ENCODE measurements around the gene HNRNPUL2.
"Not testable (repeated sequence)": the region's sequence is repeated elsewhere in the genome, so short reads cannot be mapped to it uniquely, and the experiment has no call there.

HNRNPUL2 gene

DNA sequence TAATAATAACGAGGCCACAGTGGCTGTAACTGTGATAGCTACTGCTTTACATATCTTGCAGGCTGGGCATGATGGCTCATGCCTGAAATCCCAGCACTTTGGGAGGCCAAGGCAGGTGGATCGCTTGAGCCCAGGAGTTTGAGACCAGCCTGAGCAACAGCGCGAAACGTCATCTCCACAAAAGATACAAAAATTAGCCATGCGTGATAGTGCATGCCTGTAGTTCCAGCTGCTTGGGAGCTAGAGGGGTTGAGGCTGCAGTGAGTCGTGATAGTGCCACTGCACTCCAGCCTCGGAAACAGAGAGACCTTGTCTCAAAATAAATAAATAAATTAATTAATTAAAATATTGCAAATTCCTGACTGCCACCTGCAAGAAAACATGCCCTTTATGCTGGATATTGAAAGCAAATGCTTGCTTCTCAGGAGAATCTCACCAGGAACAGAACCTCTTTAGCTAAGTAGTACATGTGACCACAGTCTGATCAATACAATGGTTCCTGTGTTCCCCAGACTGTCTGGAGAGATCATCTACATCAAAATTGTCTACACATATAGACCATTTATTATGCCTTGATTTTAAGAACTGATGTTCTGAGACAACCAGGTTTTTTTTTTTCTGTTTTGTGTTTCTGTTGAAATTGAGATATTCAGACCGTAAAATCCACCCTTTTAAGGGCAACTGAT is 20.4 kb upstream of the HNRNPUL2 start:
- H3K4me3 ChIP-seq (replicated peaks; ENCODE audit: insufficient read depth, low read length): no peak overlapping the region
- no peak overlapping the region for H3K27ac ChIP-seq (replicated peaks)
- no peaks in the 10 kb centered on the region for H3K27me3 ChIP-seq (ENCODE audit: insufficient read depth, poor library complexity, severe bottlenecking)
- DNase-seq (ENCODE audit: low read depth in 1 of 2, low spot score in 1 of 2): no peak
- TF ChIP-seq GABPA (IDR thresholded peaks at IDR 0.05; ENCODE audit: low read depth) (no peak), POLR2AphosphoS5 (IDR thresholded peaks at IDR 0.05; ENCODE audit: low read depth) (no peak), SPI1 (IDR thresholded peaks at IDR 0.05; ENCODE audit: borderline replicate concordance, low read depth) (no peak)
- TF ChIP-seq, protein P1, sequence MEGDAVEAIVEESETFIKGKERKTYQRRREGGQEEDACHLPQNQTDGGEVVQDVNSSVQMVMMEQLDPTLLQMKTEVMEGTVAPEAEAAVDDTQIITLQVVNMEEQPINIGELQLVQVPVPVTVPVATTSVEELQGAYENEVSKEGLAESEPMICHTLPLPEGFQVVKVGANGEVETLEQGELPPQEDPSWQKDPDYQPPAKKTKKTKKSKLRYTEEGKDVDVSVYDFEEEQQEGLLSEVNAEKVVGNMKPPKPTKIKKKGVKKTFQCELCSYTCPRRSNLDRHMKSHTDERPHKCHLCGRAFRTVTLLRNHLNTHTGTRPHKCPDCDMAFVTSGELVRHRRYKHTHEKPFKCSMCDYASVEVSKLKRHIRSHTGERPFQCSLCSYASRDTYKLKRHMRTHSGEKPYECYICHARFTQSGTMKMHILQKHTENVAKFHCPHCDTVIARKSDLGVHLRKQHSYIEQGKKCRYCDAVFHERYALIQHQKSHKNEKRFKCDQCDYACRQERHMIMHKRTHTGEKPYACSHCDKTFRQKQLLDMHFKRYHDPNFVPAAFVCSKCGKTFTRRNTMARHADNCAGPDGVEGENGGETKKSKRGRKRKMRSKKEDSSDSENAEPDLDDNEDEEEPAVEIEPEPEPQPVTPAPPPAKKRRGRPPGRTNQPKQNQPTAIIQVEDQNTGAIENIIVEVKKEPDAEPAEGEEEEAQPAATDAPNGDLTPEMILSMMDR (IDR thresholded peaks at IDR 0.05; ENCODE audit: insufficient read depth, low read length): no peak
- TF ChIP-seq, protein P2, sequence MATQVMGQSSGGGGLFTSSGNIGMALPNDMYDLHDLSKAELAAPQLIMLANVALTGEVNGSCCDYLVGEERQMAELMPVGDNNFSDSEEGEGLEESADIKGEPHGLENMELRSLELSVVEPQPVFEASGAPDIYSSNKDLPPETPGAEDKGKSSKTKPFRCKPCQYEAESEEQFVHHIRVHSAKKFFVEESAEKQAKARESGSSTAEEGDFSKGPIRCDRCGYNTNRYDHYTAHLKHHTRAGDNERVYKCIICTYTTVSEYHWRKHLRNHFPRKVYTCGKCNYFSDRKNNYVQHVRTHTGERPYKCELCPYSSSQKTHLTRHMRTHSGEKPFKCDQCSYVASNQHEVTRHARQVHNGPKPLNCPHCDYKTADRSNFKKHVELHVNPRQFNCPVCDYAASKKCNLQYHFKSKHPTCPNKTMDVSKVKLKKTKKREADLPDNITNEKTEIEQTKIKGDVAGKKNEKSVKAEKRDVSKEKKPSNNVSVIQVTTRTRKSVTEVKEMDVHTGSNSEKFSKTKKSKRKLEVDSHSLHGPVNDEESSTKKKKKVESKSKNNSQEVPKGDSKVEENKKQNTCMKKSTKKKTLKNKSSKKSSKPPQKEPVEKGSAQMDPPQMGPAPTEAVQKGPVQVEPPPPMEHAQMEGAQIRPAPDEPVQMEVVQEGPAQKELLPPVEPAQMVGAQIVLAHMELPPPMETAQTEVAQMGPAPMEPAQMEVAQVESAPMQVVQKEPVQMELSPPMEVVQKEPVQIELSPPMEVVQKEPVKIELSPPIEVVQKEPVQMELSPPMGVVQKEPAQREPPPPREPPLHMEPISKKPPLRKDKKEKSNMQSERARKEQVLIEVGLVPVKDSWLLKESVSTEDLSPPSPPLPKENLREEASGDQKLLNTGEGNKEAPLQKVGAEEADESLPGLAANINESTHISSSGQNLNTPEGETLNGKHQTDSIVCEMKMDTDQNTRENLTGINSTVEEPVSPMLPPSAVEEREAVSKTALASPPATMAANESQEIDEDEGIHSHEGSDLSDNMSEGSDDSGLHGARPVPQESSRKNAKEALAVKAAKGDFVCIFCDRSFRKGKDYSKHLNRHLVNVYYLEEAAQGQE (IDR thresholded peaks at IDR 0.05; ENCODE audit: insufficient replicate concordance, low read depth): no peak

DNA sequence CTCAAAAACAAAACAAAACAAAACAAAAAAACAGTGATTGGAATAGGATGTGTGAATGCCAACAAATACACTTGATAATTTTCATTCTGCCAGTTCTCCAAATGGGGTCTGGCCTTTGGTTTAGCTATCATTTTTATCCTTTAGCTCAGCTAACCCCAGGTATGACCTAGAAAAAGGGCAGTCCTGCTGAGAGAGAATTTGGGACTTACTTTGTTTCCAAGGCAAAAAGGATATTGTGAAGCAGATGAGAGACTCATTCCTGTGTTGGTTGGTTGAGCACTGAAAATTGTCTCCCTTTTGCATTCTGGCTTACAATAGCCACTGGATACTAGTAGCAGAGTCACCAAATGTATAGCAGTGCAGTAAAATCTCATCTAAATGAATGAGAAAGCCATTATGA is 9.9 kb upstream of the HNRNPUL2 start:
- no peak overlapping the region for H3K4me3 ChIP-seq (replicated peaks; ENCODE audit: insufficient read depth, low read length)
- DNase-seq (ENCODE audit: low read depth in 1 of 2, low spot score in 1 of 2): no peak
- no peak overlapping the region for H3K27ac ChIP-seq (replicated peaks)
- H3K27me3 ChIP-seq (ENCODE audit: insufficient read depth, poor library complexity, severe bottlenecking): no peaks in the 10 kb centered on the region
- TF ChIP-seq POLR2AphosphoS5 (IDR thresholded peaks at IDR 0.05; ENCODE audit: low read depth): no peak
- TF ChIP-seq, protein P2 (IDR thresholded peaks at IDR 0.05; ENCODE audit: insufficient replicate concordance, low read depth): no peak
- TF ChIP-seq GABPA (IDR thresholded peaks at IDR 0.05; ENCODE audit: low read depth): no peak
- TF ChIP-seq, protein P1 (IDR thresholded peaks at IDR 0.05; ENCODE audit: insufficient read depth, low read length): no peak
- TF ChIP-seq SPI1 (IDR thresholded peaks at IDR 0.05; ENCODE audit: borderline replicate concordance, low read depth): no peak

DNA sequence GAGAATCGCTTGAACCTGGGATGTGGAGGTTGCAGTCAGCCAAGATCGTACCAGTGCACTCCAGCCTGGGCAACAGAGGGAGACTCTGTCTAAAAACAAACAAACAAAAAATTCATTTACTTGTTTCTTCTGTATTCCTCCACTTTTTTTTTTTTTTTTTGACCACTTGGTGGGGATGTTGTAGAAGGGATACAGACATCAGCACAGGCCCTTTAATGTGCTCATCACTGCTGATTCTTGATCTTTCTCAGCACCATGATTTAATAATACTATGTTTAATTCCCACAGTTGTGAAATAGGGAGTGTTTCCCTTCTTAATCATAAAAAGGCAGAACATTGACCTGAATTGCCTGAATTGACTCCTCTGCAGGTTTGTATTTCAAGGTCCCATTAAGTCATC is 5.6 kb upstream of the HNRNPUL2 start:
- H3K4me3 ChIP-seq (replicated peaks; ENCODE audit: insufficient read depth, low read length): no peak overlapping the region
- no peaks in the 10 kb centered on the region for H3K27me3 ChIP-seq (ENCODE audit: insufficient read depth, poor library complexity, severe bottlenecking)
- H3K27ac ChIP-seq (replicated peaks): no peak overlapping the region
- DNase-seq (ENCODE audit: low read depth in 1 of 2, low spot score in 1 of 2): no peak
- TF ChIP-seq, protein P1 (IDR thresholded peaks at IDR 0.05; ENCODE audit: insufficient read depth, low read length): no peak
- TF ChIP-seq SPI1 (IDR thresholded peaks at IDR 0.05; ENCODE audit: borderline replicate concordance, low read depth): no peak
- no peak for TF ChIP-seq GABPA (IDR thresholded peaks at IDR 0.05; ENCODE audit: low read depth)

DNA sequence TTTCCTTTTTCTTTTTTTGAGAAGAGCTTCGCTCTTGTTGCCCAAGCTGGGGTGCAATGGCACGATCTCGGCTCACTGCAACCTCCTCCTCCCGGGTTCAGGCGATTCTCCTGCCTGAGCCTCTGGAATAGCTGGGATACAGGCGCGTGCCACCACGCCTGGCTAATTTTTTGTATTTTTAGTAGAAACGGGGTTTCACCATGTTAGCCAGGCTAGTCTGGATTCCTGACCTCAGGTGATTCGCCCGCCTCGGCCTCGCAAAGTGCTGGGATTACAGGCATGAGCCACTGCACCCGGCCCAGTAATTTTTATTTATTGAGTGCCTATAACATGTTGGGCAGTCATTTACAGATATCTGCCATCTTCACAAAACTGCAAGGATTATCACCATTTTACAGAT is 2.8 kb upstream of the HNRNPUL2 start:
- DNase-seq (ENCODE audit: low read depth in 1 of 2, low spot score in 1 of 2); H3K27me3 ChIP-seq (ENCODE audit: insufficient read depth, poor library complexity, severe bottlenecking); H3K27ac ChIP-seq (replicated peaks); H3K4me3 ChIP-seq (replicated peaks; ENCODE audit: insufficient read depth, low read length): not testable (repeated sequence)
